K562 (cell line): Measurements from ENCODE around the gene UBXN2A. TPM values are rescaled to one million over a fixed set of nuclear protein-coding genes. Genes with fewer than 3 reads are reported as not detected.
A peak's percentile ranks its signal among the peaks of the same experiment; 100 is the strongest.

Experiments
- LARP7 ChIP-seq: fragments of 450-650 bp; IDR thresholded peaks from 2 replicates; pipeline ENCODE4 v1.6.1; 2016
- PKNOX1 ChIP-seq: fragments of 450-650 bp; IDR thresholded peaks from 2 replicates; pipeline ENCODE4 v1.6.1; 2016
- POLR3A ChIP-seq: IDR thresholded peaks from 2 replicates; pipeline ENCODE4 v1.6.1; 2011; ENCODE audit warnings: borderline replicate concordance, mild to moderate bottlenecking, moderate library complexity; ENCODE audit not compliant: insufficient read length, insufficient read depth; ENCODE audit errors: extremely low read depth
- PRDM10 ChIP-seq: fragments of 450-650 bp; IDR thresholded peaks from 2 replicates; pipeline ENCODE4 v1.6.1; 2018; ENCODE audit not compliant: partially characterized antibody
- RNF2 ChIP-seq: sonication (generic); IDR thresholded peaks from 2 replicates; pipeline ENCODE4 v1.6.1; 2016
- SMARCE1 ChIP-seq: fragments of 450-650 bp; IDR thresholded peaks from 2 replicates; pipeline ENCODE4 v1.7.1; 2016; ENCODE audit warnings: mild to moderate bottlenecking
- SUPT5H ChIP-seq: fragments of 450-650 bp; IDR thresholded peaks from 2 replicates; pipeline ENCODE4 v1.6.1; 2016
- TAF9B ChIP-seq: fragments of 450-650 bp; IDR thresholded peaks from 2 replicates; pipeline ENCODE4 v1.6.1; 2018; ENCODE audit warnings: mild to moderate bottlenecking; ENCODE audit not compliant: partially characterized antibody
- TSHZ1 ChIP-seq: fragments of 250-450 bp; sonication (Bioruptor Pico); IDR thresholded peaks from 2 replicates; pipeline ENCODE4 v1.4.0; 2020; ENCODE audit warnings: mild to moderate bottlenecking, moderate library complexity
- ZBTB2 ChIP-seq: fragments of 450-650 bp; IDR thresholded peaks from 2 replicates; pipeline ENCODE4 v1.6.1; 2016; ENCODE audit warnings: antibody characterized with exemption
- ZFX ChIP-seq: sonication (generic); formaldehyde crosslinking; IDR thresholded peaks from 2 replicates; pipeline ENCODE4 v1.8.0; 2022; ENCODE audit warnings: mild to moderate bottlenecking, missing genetic modification reagents, moderate library complexity
- ZKSCAN3 ChIP-seq: fragments of 250-450 bp; sonication (Bioruptor Pico); IDR thresholded peaks from 2 replicates; pipeline ENCODE4 v1.4.0; 2020
- polyA plus RNA-seq, 8 experiments: library from polyadenylated mRNA; depleted of rRNA in 4 of 8; stranded (reverse) in 5 of 8; unstranded in 3 of 8; fragments of >200 nt; fragmentation: Nextera tagmentation in 2 of 8; fragmentation: Illumina TruSeq in 1 of 8; extraction: Ambion mirVana in 2 of 8; extraction: Trizol in 1 of 8; gene quantifications; 2 replicates each; pipeline versions ENCODE4 v1.2.1 to v1.2.3, GENCODE V29; 2011 to 2014; ENCODE audit warnings: inconsistent platforms in 1 of 8, missing spikeins in 1 of 8
- total RNA-seq, 7 experiments: library from RNA; depleted of rRNA in 6 of 7; stranded (reverse); fragments of >200 nt in 6 of 7; fragmentation: Illumina TruSeq in 2 of 7; extraction: Trizol in 2 of 7; gene quantifications; 2 replicates each; pipeline versions ENCODE4 v1.2.1 to v1.2.3, GENCODE V29; 2011 to 2021; ENCODE audit warnings: low replicate concordance in 1 of 7
- TF ChIP-seq, protein P1 (sequence below): sonication (generic); formaldehyde crosslinking; IDR thresholded peaks from 2 replicates; pipeline ENCODE4 v1.8.0; 2023; ENCODE audit warnings: mild to moderate bottlenecking, missing genetic modification reagents

Gene UBXN2A
- total and polyA plus RNA-seq, 9 of the 15 experiments (the other 6 are each of a cell fraction or from before 2014, with no cell fraction given): 3.4 to 25.6 (median 16.0) TPM

- TF ChIP-seq PKNOX1 (peak; percentile 96), RNF2 (peak; percentile 16; the same call in 1 of the 2 replicates), SMARCE1 (0 out of 2 replicates have a peak, but pooled peaks have one; percentile 26), ZBTB2 (peak; percentile 56; the same call in 1 of the 2 replicates), ZKSCAN3 (no peak), TAF9B (peak; percentile 86), ZFX (CRISPR knock-in tag) (peak; percentile 42), TSHZ1 (CRISPR knock-in tag) (no peak), PRDM10 (peak; percentile 15), POLR3A (no peak), SUPT5H (peak; percentile 97), LARP7 (peak; percentile 88)
- TF ChIP-seq, protein P1, sequence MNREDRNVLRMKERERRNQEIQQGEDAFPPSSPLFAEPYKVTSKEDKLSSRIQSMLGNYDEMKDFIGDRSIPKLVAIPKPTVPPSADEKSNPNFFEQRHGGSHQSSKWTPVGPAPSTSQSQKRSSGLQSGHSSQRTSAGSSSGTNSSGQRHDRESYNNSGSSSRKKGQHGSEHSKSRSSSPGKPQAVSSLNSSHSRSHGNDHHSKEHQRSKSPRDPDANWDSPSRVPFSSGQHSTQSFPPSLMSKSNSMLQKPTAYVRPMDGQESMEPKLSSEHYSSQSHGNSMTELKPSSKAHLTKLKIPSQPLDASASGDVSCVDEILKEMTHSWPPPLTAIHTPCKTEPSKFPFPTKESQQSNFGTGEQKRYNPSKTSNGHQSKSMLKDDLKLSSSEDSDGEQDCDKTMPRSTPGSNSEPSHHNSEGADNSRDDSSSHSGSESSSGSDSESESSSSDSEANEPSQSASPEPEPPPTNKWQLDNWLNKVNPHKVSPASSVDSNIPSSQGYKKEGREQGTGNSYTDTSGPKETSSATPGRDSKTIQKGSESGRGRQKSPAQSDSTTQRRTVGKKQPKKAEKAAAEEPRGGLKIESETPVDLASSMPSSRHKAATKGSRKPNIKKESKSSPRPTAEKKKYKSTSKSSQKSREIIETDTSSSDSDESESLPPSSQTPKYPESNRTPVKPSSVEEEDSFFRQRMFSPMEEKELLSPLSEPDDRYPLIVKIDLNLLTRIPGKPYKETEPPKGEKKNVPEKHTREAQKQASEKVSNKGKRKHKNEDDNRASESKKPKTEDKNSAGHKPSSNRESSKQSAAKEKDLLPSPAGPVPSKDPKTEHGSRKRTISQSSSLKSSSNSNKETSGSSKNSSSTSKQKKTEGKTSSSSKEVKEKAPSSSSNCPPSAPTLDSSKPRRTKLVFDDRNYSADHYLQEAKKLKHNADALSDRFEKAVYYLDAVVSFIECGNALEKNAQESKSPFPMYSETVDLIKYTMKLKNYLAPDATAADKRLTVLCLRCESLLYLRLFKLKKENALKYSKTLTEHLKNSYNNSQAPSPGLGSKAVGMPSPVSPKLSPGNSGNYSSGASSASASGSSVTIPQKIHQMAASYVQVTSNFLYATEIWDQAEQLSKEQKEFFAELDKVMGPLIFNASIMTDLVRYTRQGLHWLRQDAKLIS: 0 out of 2 replicates have a peak, but pooled peaks have one; percentile 26
Observed at GRCh38 chr2:24046930-24047702, 106.9 kb downstream of the UBXN2A start, which contains the start of gene WDCP (continued).
